Natural killer cell (primary cell): Measurements from ENCODE around the gene CACNA1C. TPM values are rescaled to one million over a fixed set of nuclear protein-coding genes. Genes with fewer than 3 reads are reported as not detected.

Experiments used
- ATAC-seq, 3 donors: fragments of 150-1000 bp in 2 of 3; fragments of 200-7000 bp in 1 of 3; cut with Tn5 transposase; 1 replicate in 1 of 3; 2 replicates in 2 of 3; pipeline ENCODE4 v1.10.0; 2021; ENCODE audit warnings: mild to moderate bottlenecking in 2 of 3, moderate library complexity in 2 of 3
- DNase-seq, 2 donors: peaks; one replicate each; pipeline versions ENCODE4 v3.0.0 to v3.0.0-alpha.2; 2013 to 2021; ENCODE audit warnings: mixed read lengths in 1 of 2
- H3K27ac ChIP-seq: one replicate; pipeline ENCODE4 v1.5.1; 2013; ENCODE audit warnings: mild to moderate bottlenecking, low read length
- H3K27me3 ChIP-seq: one replicate; pipeline ENCODE4 v1.6.1; 2013; ENCODE audit warnings: low read length; ENCODE audit not compliant: control insufficient read depth, insufficient read depth
- H3K36me3 ChIP-seq: one replicate; pipeline ENCODE4 v1.6.1; 2013; ENCODE audit warnings: low read length; ENCODE audit not compliant: control insufficient read depth, insufficient read depth
- H3K4me1 ChIP-seq: one replicate; pipeline ENCODE4 v1.6.1; 2013; ENCODE audit warnings: low read length; ENCODE audit not compliant: control insufficient read depth, insufficient read depth
- H3K4me3 ChIP-seq: one replicate; pipeline ENCODE4 v1.5.1; 2013; ENCODE audit warnings: low read length
- H3K9me3 ChIP-seq: one replicate; pipeline ENCODE4 v1.6.1; 2013; ENCODE audit warnings: low read length; ENCODE audit not compliant: control insufficient read depth, insufficient read depth
- H3K27ac Mint-ChIP-seq, 2 donors: one replicate each; pipeline ENCODE4 v1.8.0; 2022; ENCODE audit warnings: mild to moderate bottlenecking in 2 of 2, mixed read lengths in 2 of 2, moderate library complexity in 1 of 2
- H3K27me3 Mint-ChIP-seq, 2 donors: one replicate each; pipeline ENCODE4 v1.8.0; 2022; ENCODE audit warnings: low read depth in 2 of 2, mixed read lengths in 2 of 2
- H3K36me3 Mint-ChIP-seq: one replicate; pipeline ENCODE4 v1.8.0; 2022; ENCODE audit warnings: mixed read lengths
- H3K4me1 Mint-ChIP-seq, 2 donors: one replicate each; pipeline ENCODE4 v1.8.0; 2022; ENCODE audit warnings: mixed read lengths in 2 of 2
- H3K4me3 Mint-ChIP-seq: one replicate; pipeline ENCODE4 v1.8.0; 2022; ENCODE audit warnings: mild to moderate bottlenecking, moderate library complexity, mixed read lengths
- H3K9me3 Mint-ChIP-seq, 2 donors: one replicate each; pipeline ENCODE4 v1.8.0; 2022; ENCODE audit warnings: mixed read lengths in 2 of 2
- WGBS: methylation state at CpG from one replicate; pipeline ENCODE4 v1.1.7; 2013; ENCODE audit warnings: missing lambda C conversion rate; ENCODE audit not compliant: insufficient coverage; 5-methylcytosine and 5-hydroxymethylcytosine counted together
- intact Hi-C: fragments of 100-400 bp; cut with micrococcal nuclease; formaldehyde crosslinking; loops from one replicate; pipeline ENCODE4 v1.14.2; 2022
- total RNA-seq, 4 donors: library from RNA; stranded (reverse); fragments of 120-200 nt in 1 of 4; gene quantifications; one replicate each; pipeline versions ENCODE4 v1.2.3 to v1.2.4, GENCODE V29; 2013 to 2022
- TF ChIP-seq, protein P1 (sequence below): fragments of 200-600 bp; IDR thresholded peaks from one replicate; pipeline ENCODE4 v1.8.0; 2022; ENCODE audit warnings: antibody characterized with exemption

Gene CACNA1C
- total RNA-seq, 3 donors from 2014 or later (not counting 1 experiment from before 2014, with no cell fraction given): 0.07 to 0.35 (median 0.08) TPM

DNA sequence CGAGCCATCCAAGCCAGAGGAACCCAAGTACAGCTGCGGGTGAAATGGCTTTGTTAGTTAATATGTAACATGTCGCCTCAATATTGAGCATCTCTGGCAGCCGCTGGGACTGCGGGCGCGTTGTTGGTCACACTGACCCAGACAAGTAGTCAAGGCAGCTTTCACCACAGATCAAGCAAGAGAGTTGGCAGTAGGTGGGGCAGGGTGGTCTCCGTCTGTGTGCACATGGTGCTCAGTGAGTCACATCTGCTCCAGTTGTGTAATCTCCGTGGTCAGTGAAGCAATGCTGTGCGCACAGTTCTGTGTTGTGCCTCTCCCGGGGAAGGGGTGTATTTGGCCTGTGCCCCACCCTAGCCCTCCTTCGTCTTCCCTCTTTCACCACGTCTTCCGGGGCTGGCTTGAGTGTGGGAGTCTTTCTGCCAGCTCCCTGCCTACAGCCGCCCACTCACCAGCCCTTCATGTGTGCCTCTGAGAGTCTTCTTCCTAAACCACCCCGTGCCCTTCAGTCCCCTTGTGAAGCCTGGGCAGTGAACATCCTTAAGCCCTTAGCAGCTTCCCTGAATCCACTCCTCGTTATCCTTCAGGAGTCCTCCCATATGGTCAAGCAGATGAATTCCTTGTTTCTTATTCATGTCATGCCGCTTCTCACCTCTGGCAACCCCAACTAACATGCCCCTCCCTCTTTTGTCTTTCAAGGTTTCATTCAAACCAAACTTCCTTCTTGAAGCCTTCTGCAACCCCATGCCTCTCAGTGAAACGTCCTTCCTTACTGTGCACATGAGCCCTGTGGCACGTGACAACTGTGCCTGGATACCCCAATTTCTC lies 242.1 kb downstream of the CACNA1C start:
- Mint-ChIP-seq H3K36me3 (no peaks in the 10 kb centered on the region), H3K4me1 (peaks cover 0 to 8% of the 10 kb centered on the region in 2 donors), H3K27me3 (peaks cover 6 to 10% of the 10 kb centered on the region in 2 donors), H3K27ac (no peak overlapping the region), H3K9me3 (no peaks in the 10 kb centered on the region), H3K4me3 (no peak overlapping the region)
- peak in 1 of 2 donors; percentile 10 for DNase-seq
- TF ChIP-seq, protein P1, sequence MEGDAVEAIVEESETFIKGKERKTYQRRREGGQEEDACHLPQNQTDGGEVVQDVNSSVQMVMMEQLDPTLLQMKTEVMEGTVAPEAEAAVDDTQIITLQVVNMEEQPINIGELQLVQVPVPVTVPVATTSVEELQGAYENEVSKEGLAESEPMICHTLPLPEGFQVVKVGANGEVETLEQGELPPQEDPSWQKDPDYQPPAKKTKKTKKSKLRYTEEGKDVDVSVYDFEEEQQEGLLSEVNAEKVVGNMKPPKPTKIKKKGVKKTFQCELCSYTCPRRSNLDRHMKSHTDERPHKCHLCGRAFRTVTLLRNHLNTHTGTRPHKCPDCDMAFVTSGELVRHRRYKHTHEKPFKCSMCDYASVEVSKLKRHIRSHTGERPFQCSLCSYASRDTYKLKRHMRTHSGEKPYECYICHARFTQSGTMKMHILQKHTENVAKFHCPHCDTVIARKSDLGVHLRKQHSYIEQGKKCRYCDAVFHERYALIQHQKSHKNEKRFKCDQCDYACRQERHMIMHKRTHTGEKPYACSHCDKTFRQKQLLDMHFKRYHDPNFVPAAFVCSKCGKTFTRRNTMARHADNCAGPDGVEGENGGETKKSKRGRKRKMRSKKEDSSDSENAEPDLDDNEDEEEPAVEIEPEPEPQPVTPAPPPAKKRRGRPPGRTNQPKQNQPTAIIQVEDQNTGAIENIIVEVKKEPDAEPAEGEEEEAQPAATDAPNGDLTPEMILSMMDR: no peak
- Histone ChIP-seq H3K27me3 (no peaks in the 10 kb centered on the region), H3K4me1 (peaks cover 10% of the 10 kb centered on the region), H3K27ac (peak overlapping the region; percentile 8), H3K9me3 (no peaks in the 10 kb centered on the region), H3K36me3 (no peaks in the 10 kb centered on the region), H3K4me3 (no peak overlapping the region)
- intact Hi-C loops: loop anchor here (5.0 kb wide), 1 partner anchor 498 kb away; no protein-coding TSS in a partner anchor
- peak in 2 of 3 donors; percentile 26 to 80 for ATAC-seq
- 38% methylated on average over 20 of the region's 20 CpGs for WGBS

DNA sequence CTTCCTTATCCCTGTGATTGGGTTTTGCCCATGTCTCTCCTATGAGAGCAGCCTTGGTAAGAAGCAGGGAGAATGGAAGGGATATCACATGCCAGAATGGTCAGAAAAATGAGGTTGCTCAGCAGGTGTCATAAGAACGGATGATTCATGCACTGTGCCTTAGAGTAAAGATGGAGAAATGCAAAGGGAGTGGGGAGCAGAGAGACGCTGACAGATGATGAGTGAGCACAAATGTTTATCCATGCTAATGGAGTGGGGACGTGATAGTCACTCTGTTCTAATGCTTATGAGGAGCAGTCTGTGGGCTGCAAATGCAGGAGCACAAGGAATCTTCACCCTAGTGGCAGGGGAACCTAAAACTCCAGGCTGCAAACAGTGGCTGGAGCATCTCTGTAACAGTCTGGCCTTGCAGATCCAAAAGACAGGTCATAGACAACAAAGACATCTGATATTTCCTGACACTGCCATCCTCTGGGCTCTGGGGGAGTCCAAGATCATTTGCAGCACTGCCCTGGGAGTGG lies 243.2 kb downstream of the CACNA1C start:
- Mint-ChIP-seq H3K27me3 (peaks cover 6 to 14% of the 10 kb centered on the region in 2 donors), H3K4me3 (no peak overlapping the region), H3K4me1 (peaks cover 0 to 8% of the 10 kb centered on the region in 2 donors), H3K27ac (no peak overlapping the region), H3K9me3 (no peaks in the 10 kb centered on the region), H3K36me3 (no peaks in the 10 kb centered on the region)
- ATAC-seq: no peak
- H3K36me3 ChIP-seq: no peaks in the 10 kb centered on the region
- no peak for DNase-seq
- peaks cover 10% of the 10 kb centered on the region for H3K4me1 ChIP-seq
- no peaks in the 10 kb centered on the region for H3K9me3 ChIP-seq
- TF ChIP-seq, protein P1: no peak
- intact Hi-C loops: no loop called here
- no peak overlapping the region for H3K4me3 ChIP-seq
- WGBS: 82% methylated on average over 3 of the region's 3 CpGs
- no peak overlapping the region for H3K27ac ChIP-seq
- no peaks in the 10 kb centered on the region for H3K27me3 ChIP-seq

DNA sequence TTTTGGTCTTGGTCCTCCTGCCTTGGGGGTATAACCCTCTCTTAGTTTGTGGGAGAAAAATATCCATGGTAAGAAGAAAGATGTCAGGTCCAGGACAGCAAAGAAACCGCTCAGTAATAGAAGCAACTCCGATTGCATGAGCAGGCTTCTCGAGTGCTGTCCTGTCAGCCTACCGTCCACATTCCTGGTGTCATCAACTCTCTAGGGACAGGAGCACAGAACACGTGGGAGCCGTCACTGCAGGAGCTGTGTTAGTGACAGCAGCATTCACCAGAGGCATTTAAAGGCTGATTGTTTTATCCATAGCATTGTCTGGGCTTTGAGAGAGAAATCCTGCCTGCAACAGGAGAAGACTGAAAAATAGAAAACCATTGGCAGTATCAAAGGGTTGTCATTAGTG lies 244.2 kb downstream of the CACNA1C start:
- H3K36me3 ChIP-seq: no peaks in the 10 kb centered on the region
- intact Hi-C loops: no loop called here
- TF ChIP-seq, protein P1: no peak
- no peak overlapping the region for H3K4me3 Mint-ChIP-seq
- H3K27ac ChIP-seq: no peak overlapping the region
- WGBS: 75% methylated on average over 6 of the region's 6 CpGs
- ATAC-seq (no peak), DNase-seq (no peak)
- no peaks in the 10 kb centered on the region for H3K9me3 ChIP-seq
- H3K4me3 ChIP-seq: no peak overlapping the region
- H3K4me1 ChIP-seq: peaks cover 10% of the 10 kb centered on the region
- H3K27ac Mint-ChIP-seq: no peak overlapping the region
- no peaks in the 10 kb centered on the region for H3K27me3 ChIP-seq
- no peaks in the 10 kb centered on the region for H3K36me3 Mint-ChIP-seq
- peaks cover 6 to 14% of the 10 kb centered on the region in 2 donors for H3K27me3 Mint-ChIP-seq
- H3K4me1 Mint-ChIP-seq: peaks cover 0 to 8% of the 10 kb centered on the region in 2 donors
- H3K9me3 Mint-ChIP-seq: no peaks in the 10 kb centered on the region
